ENCODE measurements around the gene NEDD9. TPM values are rescaled to one million over a fixed set of nuclear protein-coding genes. Genes with fewer than 3 reads are reported as not detected.

NEDD9 gene
- total RNA-seq, 1 experiment from 2014 or later, result 4.4 TPM

DNA sequence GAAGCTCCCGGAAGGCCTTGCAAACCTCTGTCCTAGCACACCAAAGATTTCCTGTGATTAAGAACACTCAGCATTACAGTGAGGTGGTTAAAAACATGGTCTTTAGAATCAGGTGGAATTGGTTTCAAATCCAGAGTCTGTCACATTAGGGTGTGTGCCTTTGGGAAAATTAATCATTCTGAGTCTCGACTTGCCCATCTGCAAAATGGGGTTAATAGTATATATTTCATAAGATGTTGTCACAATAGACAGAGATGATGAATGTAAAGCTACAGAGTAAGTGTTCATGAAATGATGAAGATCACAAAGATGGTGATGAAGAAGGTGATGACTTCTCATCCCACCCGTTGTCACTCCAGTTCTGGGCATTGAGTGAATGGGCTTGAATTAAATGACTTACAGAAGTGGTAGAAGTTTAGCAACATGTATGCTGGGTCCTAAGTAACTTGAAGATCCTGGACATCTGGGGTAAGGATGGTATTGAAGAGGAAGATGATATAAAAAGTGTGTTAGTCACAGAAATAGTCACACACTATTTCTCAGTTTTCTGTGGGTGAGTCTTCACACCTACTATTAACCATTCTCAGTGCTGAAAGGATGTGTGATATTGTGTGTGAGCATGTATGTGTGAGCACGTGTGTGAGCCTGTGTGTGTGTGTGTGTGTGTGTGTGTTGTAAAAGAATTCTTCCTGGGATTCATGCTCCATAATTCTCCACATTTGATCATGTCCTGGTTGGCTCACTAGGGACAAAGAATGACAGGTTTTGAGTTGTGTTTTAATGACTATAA is 28.0 kb upstream of the NEDD9 start:
- TF ChIP-seq, protein P1, sequence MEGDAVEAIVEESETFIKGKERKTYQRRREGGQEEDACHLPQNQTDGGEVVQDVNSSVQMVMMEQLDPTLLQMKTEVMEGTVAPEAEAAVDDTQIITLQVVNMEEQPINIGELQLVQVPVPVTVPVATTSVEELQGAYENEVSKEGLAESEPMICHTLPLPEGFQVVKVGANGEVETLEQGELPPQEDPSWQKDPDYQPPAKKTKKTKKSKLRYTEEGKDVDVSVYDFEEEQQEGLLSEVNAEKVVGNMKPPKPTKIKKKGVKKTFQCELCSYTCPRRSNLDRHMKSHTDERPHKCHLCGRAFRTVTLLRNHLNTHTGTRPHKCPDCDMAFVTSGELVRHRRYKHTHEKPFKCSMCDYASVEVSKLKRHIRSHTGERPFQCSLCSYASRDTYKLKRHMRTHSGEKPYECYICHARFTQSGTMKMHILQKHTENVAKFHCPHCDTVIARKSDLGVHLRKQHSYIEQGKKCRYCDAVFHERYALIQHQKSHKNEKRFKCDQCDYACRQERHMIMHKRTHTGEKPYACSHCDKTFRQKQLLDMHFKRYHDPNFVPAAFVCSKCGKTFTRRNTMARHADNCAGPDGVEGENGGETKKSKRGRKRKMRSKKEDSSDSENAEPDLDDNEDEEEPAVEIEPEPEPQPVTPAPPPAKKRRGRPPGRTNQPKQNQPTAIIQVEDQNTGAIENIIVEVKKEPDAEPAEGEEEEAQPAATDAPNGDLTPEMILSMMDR (IDR thresholded peaks at IDR 0.05; ENCODE audit: unreplicated experiment), result no peak
- DNase-seq (ENCODE audit: unreplicated experiment), result no peak
- Mint-ChIP-seq H3K4me1 (ENCODE audit: insufficient read depth, unreplicated experiment) (no peaks in the 10 kb centered on the region), H3K27ac (ENCODE audit: low read depth, unreplicated experiment) (no peak overlapping the region), H3K4me3 (ENCODE audit: unreplicated experiment) (no peak overlapping the region), H3K9me3 (ENCODE audit: unreplicated experiment) (no peaks in the 10 kb centered on the region), H3K36me3 (ENCODE audit: insufficient read depth, unreplicated experiment) (no peaks in the 10 kb centered on the region), H3K27me3 (ENCODE audit: insufficient read depth, unreplicated experiment) (no peaks in the 10 kb centered on the region)
- ChIA-PET POLR2A (no interaction called here), CTCF (interaction anchor here (0.6 to 0.9 kb wide), 2 partner anchors 9 to 18 kb away, joined by 3 to 4 read pairs; no protein-coding TSS in a partner anchor)
- intact Hi-C loops (cut with micrococcal nuclease), result no loop called here
- BruUV-seq (replicated peaks), result no TSS peak

DNA sequence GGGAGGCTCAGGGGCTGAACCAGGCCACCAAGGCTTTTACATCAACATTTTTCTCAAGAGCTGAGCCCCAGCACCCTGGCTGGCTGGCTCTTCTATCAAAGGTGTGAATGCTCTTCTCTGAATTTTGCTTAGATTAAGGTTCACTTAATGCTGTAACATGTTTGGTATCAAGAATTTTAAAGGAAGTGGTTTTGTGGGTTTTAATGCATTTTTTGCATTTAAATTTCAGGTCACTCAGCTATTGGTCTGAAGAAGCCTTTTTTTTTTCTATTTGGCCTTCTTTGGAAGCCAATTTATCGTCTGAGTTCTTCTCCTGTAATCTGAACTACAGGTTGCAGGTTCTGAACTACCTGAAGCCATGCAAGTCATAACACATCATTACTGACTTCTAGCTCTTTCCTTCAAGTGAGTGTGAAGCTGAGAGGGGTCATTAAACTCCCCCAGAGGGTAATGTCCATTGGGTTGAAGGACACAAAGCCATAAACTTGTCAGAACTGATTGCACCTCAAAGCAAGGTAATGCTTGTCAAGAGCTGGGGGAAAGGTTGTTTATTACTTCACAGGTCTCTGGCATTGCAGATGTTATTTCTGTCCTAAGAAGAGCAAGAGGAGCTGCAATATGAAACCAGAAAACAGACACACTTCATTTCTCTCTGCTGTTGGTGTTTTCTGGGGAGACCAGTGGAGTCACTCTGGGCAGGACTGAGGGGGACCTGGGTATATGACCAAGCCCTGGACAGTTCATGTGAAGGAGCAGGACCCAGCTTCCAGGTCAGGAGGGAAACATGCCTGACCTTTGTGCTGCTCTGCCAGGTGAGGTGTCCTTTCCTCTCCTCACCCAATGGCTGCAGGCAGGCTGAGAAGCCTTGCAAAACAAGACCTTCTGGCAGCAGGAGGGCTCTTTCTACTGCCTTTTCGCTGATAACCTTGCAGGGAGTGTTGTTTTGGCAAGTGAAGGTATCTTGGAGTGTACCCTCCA is 26.1 kb upstream of the NEDD9 start:
- BruUV-seq (replicated peaks), result no TSS peak
- DNase-seq (ENCODE audit: unreplicated experiment), result no peak
- Mint-ChIP-seq H3K4me1 (ENCODE audit: insufficient read depth, unreplicated experiment) (no peaks in the 10 kb centered on the region), H3K9me3 (ENCODE audit: unreplicated experiment) (no peaks in the 10 kb centered on the region), H3K27me3 (ENCODE audit: insufficient read depth, unreplicated experiment) (no peaks in the 10 kb centered on the region), H3K4me3 (ENCODE audit: unreplicated experiment) (no peak overlapping the region), H3K27ac (ENCODE audit: low read depth, unreplicated experiment) (no peak overlapping the region), H3K36me3 (ENCODE audit: insufficient read depth, unreplicated experiment) (no peaks in the 10 kb centered on the region)
- ChIA-PET CTCF (no interaction called here), POLR2A (interaction anchor here (0.7 kb wide), 1 partner anchor 58 kb away, joined by 4 read pairs; no protein-coding TSS in a partner anchor)
- TF ChIP-seq, protein P1 (IDR thresholded peaks at IDR 0.05; ENCODE audit: unreplicated experiment), result no peak
- intact Hi-C loops (cut with micrococcal nuclease), result no loop called here

DNA sequence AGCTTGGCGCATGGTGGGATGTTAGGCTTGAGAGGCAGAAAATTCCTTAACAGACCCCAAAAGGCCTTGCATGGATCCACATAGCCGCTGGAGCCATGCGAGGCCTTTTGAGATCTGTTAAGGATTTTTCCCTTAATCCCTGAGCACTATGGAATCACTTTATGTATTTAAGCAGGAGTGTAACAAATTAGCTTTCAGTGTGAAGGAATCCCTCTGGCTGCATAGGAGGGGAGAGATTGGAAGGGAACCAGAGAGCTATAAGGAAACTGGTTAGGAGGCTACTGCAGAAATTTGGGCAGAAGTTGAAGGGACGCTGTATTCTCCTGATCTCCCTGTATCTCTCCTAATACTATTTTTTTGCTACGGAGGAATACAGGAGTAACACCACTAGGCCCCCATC is 23.1 kb upstream of the NEDD9 start:
- Mint-ChIP-seq H3K4me1 (ENCODE audit: insufficient read depth, unreplicated experiment) (peaks cover 14% of the 10 kb centered on the region), H3K9me3 (ENCODE audit: unreplicated experiment) (no peaks in the 10 kb centered on the region), H3K36me3 (ENCODE audit: insufficient read depth, unreplicated experiment) (no peaks in the 10 kb centered on the region), H3K27ac (ENCODE audit: low read depth, unreplicated experiment) (no peak overlapping the region), H3K4me3 (ENCODE audit: unreplicated experiment) (no peak overlapping the region), H3K27me3 (ENCODE audit: insufficient read depth, unreplicated experiment) (no peaks in the 10 kb centered on the region)
- POLR2A ChIA-PET, result no interaction called here
- DNase-seq (ENCODE audit: unreplicated experiment), result no peak
- intact Hi-C loops (cut with micrococcal nuclease), result no loop called here
- TF ChIP-seq, protein P1 (IDR thresholded peaks at IDR 0.05; ENCODE audit: unreplicated experiment), result no peak
- CTCF ChIA-PET, result no interaction called here
- BruUV-seq (replicated peaks), result no TSS peak

DNA sequence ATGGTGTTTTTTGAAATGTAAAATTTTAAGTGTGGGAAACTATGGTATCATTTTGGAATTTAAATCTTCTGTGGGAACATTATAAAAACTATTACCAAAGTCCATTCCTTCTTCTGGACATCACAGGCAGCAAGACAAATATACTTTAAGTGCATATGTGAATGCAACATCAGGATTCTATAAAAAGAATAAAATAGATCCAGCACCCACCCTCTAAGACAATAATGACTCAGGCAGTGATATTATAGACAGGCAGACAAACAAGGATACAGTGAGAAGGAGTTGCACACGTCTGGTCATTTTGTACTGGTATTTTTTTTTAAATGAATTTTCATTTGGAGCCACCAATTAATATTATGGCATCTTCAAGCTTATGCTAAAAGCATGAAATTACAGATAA is 21.1 kb upstream of the NEDD9 start:
- intact Hi-C loops (cut with micrococcal nuclease), result no loop called here
- no TSS peak for BruUV-seq (replicated peaks)
- no peaks in the 10 kb centered on the region for H3K36me3 Mint-ChIP-seq (ENCODE audit: insufficient read depth, unreplicated experiment)
- no peaks in the 10 kb centered on the region for H3K27me3 Mint-ChIP-seq (ENCODE audit: insufficient read depth, unreplicated experiment)
- H3K4me1 Mint-ChIP-seq (ENCODE audit: insufficient read depth, unreplicated experiment), result peaks cover 14% of the 10 kb centered on the region
- ChIA-PET CTCF (interaction anchor here (0.6 kb wide), 1 partner anchor 11 kb away, joined by 3 read pairs; no protein-coding TSS in a partner anchor), POLR2A (interaction anchor here (0.9 kb wide), 1 partner anchor 62 kb away, joined by 3 read pairs; no protein-coding TSS in a partner anchor)
- no peaks in the 10 kb centered on the region for H3K9me3 Mint-ChIP-seq (ENCODE audit: unreplicated experiment)
- H3K4me3 Mint-ChIP-seq (ENCODE audit: unreplicated experiment), result no peak overlapping the region
- TF ChIP-seq, protein P1 (IDR thresholded peaks at IDR 0.05; ENCODE audit: unreplicated experiment), result no peak
- H3K27ac Mint-ChIP-seq (ENCODE audit: low read depth, unreplicated experiment), result no peak overlapping the region
- no peak for DNase-seq (ENCODE audit: unreplicated experiment)

Data from MCF 10A (cell line).